HG03354 (cell line): ENCODE measurements around the gene UNKL.

Experiments
- ATAC-seq: cut with Tn5 transposase; IDR thresholded peaks from one replicate; pipeline ENCODE4 v1.9.1; 2021; ENCODE audit warnings: mild to moderate bottlenecking; ENCODE audit not compliant: unreplicated experiment, poor library complexity, severe bottlenecking

The UNKL gene, protein sequence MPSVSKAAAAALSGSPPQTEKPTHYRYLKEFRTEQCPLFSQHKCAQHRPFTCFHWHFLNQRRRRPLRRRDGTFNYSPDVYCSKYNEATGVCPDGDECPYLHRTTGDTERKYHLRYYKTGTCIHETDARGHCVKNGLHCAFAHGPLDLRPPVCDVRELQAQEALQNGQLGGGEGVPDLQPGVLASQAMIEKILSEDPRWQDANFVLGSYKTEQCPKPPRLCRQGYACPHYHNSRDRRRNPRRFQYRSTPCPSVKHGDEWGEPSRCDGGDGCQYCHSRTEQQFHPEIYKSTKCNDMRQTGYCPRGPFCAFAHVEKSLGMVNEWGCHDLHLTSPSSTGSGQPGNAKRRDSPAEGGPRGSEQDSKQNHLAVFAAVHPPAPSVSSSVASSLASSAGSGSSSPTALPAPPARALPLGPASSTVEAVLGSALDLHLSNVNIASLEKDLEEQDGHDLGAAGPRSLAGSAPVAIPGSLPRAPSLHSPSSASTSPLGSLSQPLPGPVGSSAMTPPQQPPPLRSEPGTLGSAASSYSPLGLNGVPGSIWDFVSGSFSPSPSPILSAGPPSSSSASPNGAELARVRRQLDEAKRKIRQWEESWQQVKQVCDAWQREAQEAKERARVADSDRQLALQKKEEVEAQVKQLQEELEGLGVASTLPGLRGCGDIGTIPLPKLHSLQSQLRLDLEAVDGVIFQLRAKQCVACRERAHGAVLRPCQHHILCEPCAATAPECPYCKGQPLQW

DNA sequence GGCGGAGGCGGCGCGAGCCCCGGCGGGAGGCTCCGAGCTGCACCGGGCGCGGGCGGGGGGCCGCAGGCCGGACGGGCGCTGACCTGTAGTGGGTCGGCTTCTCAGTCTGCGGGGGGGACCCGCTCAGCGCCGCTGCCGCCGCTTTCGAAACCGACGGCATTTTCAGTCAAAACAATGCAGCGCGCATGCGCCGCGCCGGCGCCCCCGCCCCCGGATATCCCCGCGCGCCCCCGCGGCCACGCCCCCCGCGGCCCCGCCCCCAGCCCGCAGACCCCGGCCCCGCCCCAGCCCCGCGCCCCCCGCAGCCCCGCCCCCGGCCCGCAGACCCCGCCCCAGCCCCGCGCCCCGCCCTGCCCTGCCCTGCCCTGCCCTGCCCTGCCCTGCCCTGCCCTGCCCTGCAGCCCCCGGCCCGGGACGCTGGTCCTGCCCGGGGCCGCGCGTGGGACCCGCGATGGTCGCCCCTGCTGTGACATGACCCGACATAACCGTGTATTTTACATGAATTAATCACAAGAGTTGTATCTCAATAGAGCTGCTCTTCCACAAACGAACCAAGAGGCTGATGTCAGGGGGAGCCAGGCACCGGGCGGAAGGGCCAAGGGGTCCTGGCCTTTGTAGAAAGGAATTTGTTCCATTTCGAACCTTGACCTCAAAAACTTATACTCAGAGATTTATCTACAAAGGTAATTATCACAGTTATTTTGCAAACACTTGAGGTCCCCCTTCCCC lies at the start of gene UNKL:
TSS of gene UNKL (minus strand) at position 173 of the 729 bp plus-strand sequence. CDS start at position 160, 13 bp downstream.
- peak; percentile 58 for ATAC-seq

DNA sequence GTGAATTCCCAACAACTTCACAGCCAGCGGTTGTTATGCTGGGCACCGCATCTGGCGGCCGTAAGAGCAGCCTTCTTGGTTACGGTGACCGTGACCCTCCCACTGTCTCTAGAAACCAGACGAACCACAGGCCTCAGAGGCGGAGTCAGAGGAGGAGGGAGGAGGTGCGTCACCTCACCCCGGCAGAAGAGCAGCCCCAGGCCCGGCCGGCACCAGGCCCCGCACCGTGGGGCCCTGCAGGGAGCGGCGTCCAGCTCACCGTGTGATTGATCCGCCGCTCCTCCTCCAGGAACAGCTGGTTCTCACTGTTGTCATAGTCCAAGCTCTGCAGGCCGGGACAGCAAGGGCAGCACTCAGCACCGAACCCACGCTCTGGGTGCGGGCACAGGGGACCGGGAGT lies 46.6 kb upstream of the UNKL start:
- ATAC-seq, result no peak

DNA sequence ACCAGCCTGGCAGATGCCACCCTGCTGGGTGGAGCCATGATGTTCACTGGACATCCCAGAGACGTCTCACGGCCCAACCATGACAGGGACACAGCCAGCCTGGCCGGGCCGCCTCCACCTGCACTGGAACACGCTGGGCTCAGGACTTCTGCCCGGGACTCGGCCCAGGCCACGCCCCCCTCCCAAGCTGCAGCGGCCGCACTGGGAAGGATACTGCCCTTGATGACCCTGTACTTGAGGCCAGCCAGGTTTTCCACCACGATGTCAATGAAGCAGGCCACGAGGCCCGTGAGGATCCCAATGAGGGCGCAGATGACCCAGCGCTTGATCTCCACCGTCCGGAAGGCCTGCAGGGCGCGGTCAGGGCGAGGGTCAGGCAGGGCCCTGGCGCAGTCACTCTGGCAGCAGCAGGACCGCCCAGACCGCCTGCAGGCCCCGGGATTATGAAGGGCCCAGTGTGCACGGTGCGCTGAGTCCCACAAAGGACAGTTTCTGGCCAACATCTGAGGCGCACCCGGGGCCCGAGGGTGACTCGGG lies 46.2 kb upstream of the UNKL start:
- ATAC-seq, result no peak

DNA sequence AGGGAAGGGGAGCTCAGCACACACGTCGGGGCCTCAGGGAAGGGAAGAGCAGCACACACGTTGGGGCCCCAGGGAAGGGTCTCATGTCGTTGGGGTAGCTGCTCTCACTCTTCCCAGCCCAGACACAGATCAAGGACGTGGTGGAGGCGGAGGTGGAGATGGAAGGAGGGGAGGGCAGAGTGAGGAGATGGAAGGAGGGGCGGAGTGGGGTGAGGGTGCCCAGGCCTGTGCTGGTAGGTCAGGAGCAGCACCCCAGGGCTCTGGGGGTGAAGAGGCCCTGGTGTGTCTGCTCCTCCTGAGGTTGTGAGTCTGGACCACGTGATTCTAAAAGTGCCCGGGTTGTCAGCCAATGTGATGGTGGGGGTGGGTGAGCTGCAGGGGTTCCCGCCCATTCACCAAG lies 45.5 kb upstream of the UNKL start:
- ATAC-seq, result no peak

DNA sequence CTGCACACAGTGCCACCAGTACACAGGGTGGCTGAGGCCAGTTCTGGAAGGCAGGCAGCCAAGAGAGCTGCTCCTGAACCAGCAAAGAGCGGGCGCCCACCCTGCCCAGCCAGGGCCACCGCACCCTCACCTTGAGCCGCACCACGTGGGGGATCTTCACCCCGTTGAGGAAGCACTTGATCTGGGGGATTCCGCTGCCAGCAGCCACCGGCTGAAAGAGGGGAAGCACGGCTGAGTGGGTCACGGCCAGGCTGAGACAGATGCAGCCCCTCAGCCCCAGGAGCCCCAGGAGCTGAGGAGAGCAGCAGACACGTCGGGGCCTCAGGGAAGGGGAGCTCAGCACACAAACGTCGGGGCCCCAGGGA lies 44.5 kb upstream of the UNKL start:
- no peak for ATAC-seq

DNA sequence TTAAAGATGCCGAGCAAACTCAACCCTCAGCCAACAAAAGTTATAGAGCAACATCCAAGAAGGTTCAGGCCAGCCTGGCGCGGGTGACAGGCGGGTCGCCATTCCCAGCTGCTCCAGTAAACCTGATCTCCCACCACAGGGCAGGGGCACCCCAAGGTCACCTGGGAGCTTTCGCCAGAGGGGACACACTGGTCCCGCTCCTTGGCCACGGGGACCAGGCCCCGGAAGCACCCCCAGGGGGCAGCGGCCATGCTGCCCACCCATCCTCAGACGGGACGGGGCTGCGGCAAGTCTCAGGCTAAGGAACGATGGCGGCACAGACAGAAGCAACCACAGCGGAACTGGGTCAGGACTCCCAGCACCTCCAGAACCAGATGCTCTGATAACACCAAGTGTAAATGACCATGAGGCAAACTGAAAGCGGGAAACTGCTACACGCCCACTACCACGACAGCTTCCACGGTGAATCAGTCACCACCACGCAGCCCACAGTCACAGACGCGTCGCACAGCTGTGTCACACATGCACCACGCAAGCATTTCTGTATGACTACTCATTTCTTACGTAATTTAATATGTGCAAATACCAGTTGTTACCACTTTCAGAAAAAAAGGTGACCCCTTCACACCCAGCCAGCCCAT lies 44.0 kb upstream of the UNKL start:
- no peak for ATAC-seq

DNA sequence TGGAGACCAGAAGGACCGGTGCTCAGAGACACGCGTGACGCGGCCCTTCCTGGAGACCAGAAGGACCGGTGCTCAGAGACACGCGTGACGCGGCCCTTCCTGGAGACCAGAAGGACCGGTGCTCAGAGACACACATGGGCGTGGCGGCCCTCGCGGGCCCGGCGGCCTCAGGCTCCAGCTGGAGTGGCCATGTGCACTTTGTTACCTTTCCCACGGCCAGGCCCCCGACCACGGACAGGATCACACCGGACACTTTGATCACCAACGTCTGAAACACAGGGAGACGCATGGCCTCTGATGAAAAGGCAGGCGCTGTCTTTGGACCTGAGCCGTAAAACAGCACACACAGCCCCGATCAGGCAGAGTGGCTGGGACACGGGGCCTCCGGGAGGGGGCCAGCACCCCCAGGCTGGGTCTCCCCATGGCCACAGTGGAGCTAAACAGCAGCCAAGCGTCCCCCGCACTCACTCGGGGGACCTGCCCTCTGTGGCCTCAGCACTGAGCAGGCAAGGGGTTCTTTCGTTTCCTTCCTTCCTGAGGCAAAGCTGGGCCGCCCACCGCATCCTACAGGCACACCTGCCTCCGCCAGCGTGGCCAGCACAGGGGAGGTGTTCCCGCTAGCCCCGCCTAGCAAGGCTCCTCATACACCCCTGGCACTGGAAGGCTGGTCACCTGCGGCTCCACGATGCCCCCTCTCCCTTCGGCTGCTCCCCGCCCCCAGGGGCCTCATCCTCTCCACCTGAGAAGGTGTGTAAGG lies 43.2 kb upstream of the UNKL start:
- no peak for ATAC-seq

DNA sequence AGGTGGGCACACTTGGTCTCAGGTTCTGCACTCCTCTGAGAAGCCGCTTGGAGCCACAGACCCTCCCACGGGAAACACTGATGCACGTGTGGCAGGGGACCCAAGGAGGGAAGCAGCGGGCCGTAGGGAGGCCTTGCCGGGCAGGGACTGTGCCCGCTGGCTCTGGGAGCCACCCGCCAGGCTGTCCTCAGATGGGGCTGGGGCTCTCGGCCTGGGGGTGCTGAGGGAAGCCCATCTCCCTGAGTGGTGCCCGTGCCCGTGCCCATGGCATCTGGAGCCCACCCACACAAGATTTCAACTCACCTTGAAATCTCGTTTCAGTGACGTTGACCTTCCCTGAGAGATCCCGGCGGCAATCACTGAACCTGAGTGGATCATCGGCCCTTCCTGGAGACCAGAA lies 42.4 kb upstream of the UNKL start:
- ATAC-seq, result no peak

DNA sequence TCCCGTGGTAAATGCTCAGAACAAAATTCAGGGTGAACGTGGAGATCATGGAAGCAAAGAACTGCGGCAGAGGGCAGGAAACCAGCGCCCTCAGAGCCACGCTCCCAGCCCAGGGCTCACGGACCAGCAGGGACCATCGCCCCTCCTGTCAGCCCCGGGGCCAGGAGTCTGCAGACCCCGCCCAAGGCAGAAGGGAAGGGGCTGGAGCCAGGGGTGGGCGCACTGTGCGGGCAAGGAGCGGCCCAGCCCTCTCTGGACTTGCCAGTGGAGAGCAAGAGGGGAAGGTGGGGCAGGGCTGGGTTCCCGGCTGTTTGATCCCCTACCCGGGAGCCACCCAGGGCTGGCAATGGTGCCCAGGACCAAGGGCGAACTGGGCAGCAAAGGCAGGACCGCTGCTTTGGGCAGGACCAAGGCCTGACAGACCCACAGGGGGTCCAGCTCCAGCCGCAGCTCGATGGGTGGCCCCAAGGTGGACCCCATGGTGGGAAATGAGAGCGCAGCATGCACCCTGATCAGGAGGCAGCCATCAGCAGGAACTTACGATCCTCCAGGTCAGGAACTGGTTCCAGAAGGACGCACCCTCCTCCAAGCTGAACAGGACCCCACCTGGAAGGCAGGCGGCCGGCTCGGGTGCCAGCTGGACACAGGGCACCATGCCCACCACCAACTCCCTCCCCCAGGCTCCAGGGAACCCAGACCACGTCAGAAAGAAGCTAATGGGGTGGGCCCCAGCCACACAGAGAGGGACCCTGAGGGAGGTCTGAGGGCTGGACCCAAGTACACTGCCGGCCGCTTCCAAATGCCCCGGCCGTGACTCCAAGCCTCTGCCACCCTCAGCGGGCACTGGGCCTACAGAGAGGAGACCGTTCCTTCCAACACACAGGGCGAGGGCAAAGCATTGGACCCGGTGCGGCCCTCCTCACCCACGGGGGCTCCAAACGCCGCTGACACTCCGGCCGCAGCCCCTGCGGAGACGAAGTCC lies 41.0 kb upstream of the UNKL start:
- no peak for ATAC-seq

DNA sequence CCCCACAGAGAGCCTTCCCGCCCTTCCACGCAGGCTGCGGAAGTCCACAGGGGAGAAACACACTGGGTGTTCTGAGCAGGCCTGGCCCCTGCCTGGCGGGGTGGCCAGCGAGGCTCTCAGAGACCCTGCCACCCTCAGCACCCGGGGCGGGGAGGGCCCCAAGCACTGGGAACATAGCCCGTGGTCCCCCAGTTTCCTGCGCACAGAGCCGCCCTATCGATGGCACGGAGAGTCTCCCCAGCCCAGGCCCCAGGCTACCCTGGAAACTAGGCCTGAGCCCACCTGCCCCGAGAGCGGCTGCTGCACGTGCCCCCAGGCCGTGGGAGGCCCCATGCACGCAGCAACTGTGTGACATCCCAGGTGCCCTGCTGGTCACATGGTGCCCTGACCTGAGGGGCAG lies 40.1 kb upstream of the UNKL start:
- no peak for ATAC-seq

DNA sequence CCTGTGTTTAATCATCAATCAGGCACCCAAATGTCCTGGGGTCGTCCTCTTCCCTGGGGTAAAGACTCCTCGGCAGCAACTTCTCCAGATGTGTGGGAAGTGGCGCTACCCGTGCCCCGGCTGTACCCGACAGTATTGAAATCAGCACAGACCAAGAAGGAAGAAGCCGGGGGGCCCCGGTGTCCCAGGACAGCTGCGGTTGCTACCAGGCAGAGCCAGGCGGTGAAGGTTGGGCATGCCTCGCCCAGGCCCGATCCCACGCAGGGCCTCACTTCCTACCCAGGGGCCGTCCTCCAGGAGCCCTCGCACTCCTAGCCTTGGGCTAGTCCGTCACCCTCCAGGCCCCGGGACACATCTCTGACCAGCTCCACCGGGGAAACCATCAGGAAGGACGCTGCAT lies 38.8 kb upstream of the UNKL start:
- no peak for ATAC-seq

DNA sequence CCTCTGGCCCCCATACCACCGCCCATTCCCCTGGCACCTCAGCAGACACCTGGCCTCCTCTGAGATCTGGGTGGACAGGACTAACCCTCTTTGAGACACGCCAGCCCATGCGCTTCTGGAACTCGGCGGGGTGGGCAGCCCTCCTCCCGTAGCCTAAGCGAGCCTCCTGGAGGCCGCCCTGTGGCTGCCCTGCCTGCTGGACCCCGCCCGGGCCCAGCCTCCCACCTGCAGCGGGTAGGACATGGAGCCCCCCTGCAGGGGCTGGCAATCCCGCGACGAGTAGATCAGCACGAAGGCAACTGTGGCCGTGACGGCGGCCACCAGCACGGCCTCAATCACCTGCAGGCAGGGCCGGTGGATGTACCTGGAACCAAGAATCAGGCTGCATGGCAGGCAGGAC lies 38.0 kb upstream of the UNKL start:
- no peak for ATAC-seq

DNA sequence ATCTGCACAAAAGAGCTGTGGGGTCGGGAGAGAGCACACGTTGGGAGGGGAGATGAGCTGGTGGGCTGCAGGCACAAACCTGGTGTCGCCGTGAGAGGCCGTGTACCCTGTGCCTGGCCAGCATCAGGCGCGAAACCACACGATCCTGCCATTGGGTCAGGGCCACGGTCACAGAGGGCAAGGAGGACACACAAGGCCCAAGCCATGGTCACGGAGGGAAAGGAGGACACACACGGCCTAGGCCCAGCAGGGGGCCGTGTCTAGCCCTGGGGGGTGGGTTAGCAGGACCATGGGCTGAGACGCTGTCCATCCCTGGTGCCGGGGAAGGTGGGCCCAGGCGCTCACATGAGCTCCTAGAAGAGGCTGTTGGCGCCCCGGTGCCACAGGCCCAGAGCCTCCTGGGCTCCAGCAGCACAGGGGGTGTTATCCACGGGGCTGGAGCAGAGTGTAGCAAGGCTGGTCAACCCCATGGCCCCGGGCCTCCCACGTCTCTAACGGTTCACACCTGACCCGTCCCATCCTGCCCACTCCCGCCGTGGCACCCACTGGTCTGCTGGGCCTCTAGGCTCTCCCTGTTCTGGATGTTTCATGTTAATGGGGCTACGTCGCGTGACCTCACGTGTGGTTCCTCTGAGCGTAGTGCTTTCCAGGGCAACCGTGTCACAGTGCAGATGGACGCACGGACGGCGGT lies 37.3 kb upstream of the UNKL start:
- no peak for ATAC-seq

DNA sequence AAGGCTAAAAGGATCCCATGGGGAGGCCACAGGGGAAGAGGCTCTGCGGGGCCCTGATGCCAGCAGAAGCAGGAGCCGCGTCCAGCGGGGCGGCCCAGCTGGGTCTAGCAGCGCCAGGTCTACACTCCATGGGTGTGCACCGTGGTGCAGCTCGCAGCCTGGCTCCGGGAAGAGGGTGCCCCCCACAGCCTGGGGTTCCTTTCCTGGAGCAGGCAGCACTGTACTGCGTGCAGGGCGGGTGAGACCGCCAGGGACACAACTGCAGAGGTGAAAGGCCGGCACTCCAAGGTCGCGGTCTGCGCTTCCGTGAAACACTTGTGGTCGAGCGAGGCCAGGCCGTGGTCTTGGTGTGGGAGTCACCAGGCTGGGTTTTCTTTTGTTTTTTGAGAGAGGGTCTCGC lies 36.3 kb upstream of the UNKL start:
- no peak for ATAC-seq

DNA sequence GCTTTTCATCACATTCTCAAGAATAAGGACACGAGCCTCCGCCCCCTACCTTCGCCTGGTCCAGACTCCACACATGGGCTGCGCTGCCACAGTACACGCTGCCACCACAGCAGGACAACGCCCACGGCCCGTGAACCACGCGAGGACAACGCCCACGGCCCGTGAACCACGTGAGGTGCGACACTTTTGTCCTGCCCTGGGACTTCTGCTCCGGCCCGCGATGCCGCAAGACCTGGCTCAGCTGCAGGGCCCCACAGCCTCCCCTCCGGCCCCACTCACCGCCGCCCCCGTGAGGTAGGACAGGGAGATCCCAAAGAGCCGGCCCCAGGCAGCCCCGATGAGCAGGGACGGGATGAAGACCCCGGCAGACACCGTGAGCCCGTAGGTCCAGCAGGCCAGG lies 35.7 kb upstream of the UNKL start:
- ATAC-seq, result no peak

DNA sequence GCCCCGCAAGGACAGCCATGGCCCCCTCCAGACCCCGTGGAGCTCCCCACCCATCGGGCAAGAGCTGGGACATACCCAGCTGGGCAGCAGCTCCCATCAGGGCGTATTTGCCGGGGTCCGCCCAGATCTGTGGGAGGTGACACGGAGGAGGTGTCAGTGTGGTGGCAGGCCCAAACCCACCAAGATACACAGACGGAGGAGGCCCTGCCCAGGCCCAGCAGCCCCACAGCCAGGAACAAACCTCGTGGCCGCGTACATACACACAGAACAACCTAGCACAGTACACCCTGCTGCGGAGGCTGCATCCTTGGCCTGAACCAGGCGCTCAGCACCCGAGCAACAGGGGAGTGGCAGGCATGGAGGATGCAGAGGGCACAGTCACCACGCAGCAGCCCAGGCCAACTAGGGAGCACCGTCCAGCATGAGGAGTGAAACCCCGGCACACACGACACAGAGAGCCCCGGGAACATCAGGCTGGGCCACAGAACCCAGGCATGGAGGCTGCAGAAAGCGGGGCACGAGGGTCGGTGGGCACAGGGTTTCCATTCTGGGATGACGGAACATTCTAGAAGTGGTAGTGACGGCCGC lies 34.8 kb upstream of the UNKL start:
- no peak for ATAC-seq

DNA sequence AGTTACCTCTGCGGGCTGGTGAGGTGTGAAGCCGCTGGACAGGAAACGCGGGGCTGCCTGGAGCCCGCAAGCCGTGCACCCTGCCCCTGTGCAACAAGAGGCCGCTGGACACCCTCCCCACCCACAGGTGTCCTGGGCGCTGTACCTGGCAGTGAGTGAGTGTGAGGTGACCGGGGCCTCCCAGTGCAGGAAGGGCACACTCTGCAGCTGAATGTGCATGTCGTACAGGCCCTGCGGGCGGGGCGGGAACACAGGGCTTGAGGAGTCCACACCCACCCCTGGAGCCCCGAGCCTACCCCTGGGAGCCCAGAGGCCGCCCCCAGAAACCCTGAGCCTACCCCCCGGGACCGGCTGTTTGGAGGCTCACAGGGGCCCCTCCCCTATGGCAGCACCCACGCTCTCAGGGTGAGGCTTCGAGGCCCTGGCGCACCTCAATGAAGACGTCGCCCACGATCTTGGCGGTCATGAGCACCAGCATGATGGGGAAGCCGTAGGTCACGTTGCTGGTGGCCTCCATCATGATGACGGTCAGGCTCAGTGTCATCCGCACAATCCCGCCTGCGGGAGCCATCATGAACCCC lies 34.1 kb upstream of the UNKL start:
- no peak for ATAC-seq
